CD4-positive, alpha-beta T cell treated with Interferon gamma for 1 hour (primary cell): Measurements from ENCODE around the gene CALML3.
"Not testable (repeated sequence)": the region's sequence is repeated elsewhere in the genome, so short reads cannot be mapped to it uniquely, and the experiment has no call there.

Source experiments
- DNase-seq: peaks from one replicate; pipeline ENCODE4 v3.0.0-alpha.2; 2020

Gene CALML3

GRCh38 chr10:5524641-5525560 is at the start of gene CALML3:
Gene CALML3 (plus strand): TSS chr10:5524961. CDS start chr10:5525086, 125 bp downstream.
- no peak for DNase-seq

- not testable (repeated sequence) for DNase-seq
Measured at GRCh38 chr10:5475088-5475487, 49.7 kb upstream of the CALML3 start.

- DNase-seq: not testable (repeated sequence)
Measured at GRCh38 chr10:5475974-5476807, 48.6 kb upstream of the CALML3 start.

GRCh38 chr10:5476918-5477525 is 47.7 kb upstream of the CALML3 start:
- no peak for DNase-seq

GRCh38 chr10:5477948-5478693 is 46.6 kb upstream of the CALML3 start:
- no peak for DNase-seq

- no peak for DNase-seq
Measured at GRCh38 chr10:5478694-5479305, 46.0 kb upstream of the CALML3 start.

GRCh38 chr10:5479481-5480161 is 45.1 kb upstream of the CALML3 start:
- no peak for DNase-seq

GRCh38 chr10:5480162-5480941 is 44.4 kb upstream of the CALML3 start:
- no peak for DNase-seq

GRCh38 chr10:5481121-5481520 is 43.6 kb upstream of the CALML3 start:
- no peak for DNase-seq

GRCh38 chr10:5482016-5482415 is 42.7 kb upstream of the CALML3 start:
- DNase-seq: no peak

- DNase-seq: no peak
Measured at GRCh38 chr10:5484205-5484604, 40.6 kb upstream of the CALML3 start.

GRCh38 chr10:5485290-5485689 is 39.5 kb upstream of the CALML3 start:
- DNase-seq: no peak

GRCh38 chr10:5485948-5486852 is 38.6 kb upstream of the CALML3 start:
- no peak for DNase-seq

- no peak for DNase-seq
Measured at GRCh38 chr10:5486853-5487235, 37.9 kb upstream of the CALML3 start.

- no peak for DNase-seq
Measured at GRCh38 chr10:5488272-5489161, 36.2 kb upstream of the CALML3 start.

- DNase-seq: no peak
Measured at GRCh38 chr10:5490032-5490431, 34.7 kb upstream of the CALML3 start.

- no peak for DNase-seq
Measured at GRCh38 chr10:5490698-5491464, 33.9 kb upstream of the CALML3 start.

- no peak for DNase-seq
Measured at GRCh38 chr10:5491477-5491876, 33.3 kb upstream of the CALML3 start.
